Stomach (tissue), 4 donors: ENCODE data around the gene CLASP2.

Source experiments
- EP300 ChIP-seq: sonication (generic); formaldehyde crosslinking; IDR thresholded peaks from one replicate; pipeline ENCODE4 v1.6.1; 2017; ENCODE audit warnings: antibody characterized with exemption
- POLR2A ChIP-seq, 4 donors: fragments of 450-650 bp; IDR thresholded peaks; one replicate each; pipeline ENCODE4 v1.6.1; 2016; ENCODE audit warnings: antibody characterized with exemption in 4 of 4, control low read depth in 2 of 4, mild to moderate bottlenecking in 1 of 4, moderate library complexity in 1 of 4
- POLR2AphosphoS5 ChIP-seq, 3 donors: sonication (generic); formaldehyde crosslinking; IDR thresholded peaks; one replicate each; pipeline ENCODE4 v1.6.1; 2016; ENCODE audit warnings: antibody characterized with exemption in 3 of 3
- TF ChIP-seq, protein P1 (sequence below), 7 experiments: fragments of 450-650 bp in 4 of 7; fragments of 200-600 bp in 3 of 7; sonication (generic) in 3 of 7; IDR thresholded peaks; one replicate each; pipeline ENCODE4 v1.5.1; 2016 to 2019; ENCODE audit warnings: antibody characterized with exemption in 7 of 7, control low read depth in 2 of 7, mild to moderate bottlenecking in 1 of 7

DNA sequence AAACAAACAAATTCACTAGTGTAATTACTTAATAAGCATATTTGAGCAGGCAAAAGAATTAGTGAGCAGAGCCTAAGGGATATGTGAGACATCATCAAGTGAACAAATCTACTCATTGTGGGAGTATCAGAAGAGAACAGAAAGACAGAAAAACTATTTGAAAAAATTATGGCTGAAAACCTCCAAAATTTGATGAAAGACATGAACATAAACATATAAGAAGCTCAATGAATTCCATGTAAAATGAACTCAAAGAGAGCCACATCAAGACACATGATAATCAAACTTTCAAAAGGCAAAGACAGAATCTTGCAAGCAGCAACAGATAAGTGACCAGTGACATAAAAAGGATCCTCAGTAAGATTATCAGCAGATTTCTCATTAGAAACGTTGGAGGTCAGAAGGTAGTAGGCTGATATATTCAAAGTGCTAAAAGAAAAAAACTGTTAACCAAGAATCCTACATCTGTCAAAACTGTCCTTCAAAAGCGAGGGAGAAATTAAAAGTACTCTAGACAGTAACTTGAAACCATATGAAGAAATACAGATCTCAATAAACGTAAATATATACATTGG is 194.9 kb downstream of the CLASP2 start:
- TF ChIP-seq POLR2AphosphoS5 (IDR thresholded peaks at IDR 0.05) (no peak), POLR2A (IDR thresholded peaks at IDR 0.05) (no peak), EP300 (no peak)
- TF ChIP-seq, protein P1, sequence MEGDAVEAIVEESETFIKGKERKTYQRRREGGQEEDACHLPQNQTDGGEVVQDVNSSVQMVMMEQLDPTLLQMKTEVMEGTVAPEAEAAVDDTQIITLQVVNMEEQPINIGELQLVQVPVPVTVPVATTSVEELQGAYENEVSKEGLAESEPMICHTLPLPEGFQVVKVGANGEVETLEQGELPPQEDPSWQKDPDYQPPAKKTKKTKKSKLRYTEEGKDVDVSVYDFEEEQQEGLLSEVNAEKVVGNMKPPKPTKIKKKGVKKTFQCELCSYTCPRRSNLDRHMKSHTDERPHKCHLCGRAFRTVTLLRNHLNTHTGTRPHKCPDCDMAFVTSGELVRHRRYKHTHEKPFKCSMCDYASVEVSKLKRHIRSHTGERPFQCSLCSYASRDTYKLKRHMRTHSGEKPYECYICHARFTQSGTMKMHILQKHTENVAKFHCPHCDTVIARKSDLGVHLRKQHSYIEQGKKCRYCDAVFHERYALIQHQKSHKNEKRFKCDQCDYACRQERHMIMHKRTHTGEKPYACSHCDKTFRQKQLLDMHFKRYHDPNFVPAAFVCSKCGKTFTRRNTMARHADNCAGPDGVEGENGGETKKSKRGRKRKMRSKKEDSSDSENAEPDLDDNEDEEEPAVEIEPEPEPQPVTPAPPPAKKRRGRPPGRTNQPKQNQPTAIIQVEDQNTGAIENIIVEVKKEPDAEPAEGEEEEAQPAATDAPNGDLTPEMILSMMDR (IDR thresholded peaks at IDR 0.05) = no peak
